SHP77 (cell line): ENCODE data around the gene VIM.
"Not testable (repeated sequence)": the region's sequence is repeated elsewhere in the genome, so short reads cannot be mapped to it uniquely, and the experiment has no call there.

Experiments
- DNase-seq, 2 experiments: peaks; one replicate each; lab custom pipeline; 2025; lab: John Stamatoyannopoulos, UW

Gene VIM

GRCh38 chr10:17232276-17232960 lies 4.4 kb downstream of the VIM start:
- no peak for DNase-seq

- DNase-seq: no peak
These were observed 5.4 kb downstream of the VIM start for GRCh38 chr10:17233286-17233991.

- no peak for DNase-seq
These were observed 6.4 kb downstream of the VIM start for GRCh38 chr10:17234431-17234945.

GRCh38 chr10:17235136-17235535 lies 7.1 kb downstream of the VIM start:
- no peak for DNase-seq

GRCh38 chr10:17236468-17237148 lies 8.6 kb downstream of the VIM start:
- DNase-seq: no peak

GRCh38 chr10:17237149-17237527 lies 9.1 kb downstream of the VIM start:
- DNase-seq: no peak

- no peak for DNase-seq
These were observed 9.9 kb downstream of the VIM start for GRCh38 chr10:17237915-17238444.

- no peak for DNase-seq
These were observed 10.6 kb downstream of the VIM start for GRCh38 chr10:17238445-17239291.

- DNase-seq: no peak
These were observed 11.5 kb downstream of the VIM start for GRCh38 chr10:17239345-17240085.

- DNase-seq: no peak
These were observed 12.1 kb downstream of the VIM start for GRCh38 chr10:17240096-17240495.

GRCh38 chr10:17240616-17241015 lies 12.6 kb downstream of the VIM start:
- no peak for DNase-seq

- no peak for DNase-seq
These were observed 13.7 kb downstream of the VIM start for GRCh38 chr10:17241611-17242333.

GRCh38 chr10:17244700-17245365 lies 16.8 kb downstream of the VIM start:
- no peak for DNase-seq

GRCh38 chr10:17247210-17247609 lies 19.2 kb downstream of the VIM start:
- DNase-seq: no peak

- no peak for DNase-seq
These were observed 20.9 kb downstream of the VIM start for GRCh38 chr10:17248964-17249363.

GRCh38 chr10:17249820-17250219 lies 21.8 kb downstream of the VIM start:
- no peak for DNase-seq

- DNase-seq: no peak
These were observed 22.7 kb downstream of the VIM start for GRCh38 chr10:17250736-17251135.

- not testable (repeated sequence) for DNase-seq
These were observed 26.6 kb downstream of the VIM start for GRCh38 chr10:17254543-17255050.

GRCh38 chr10:17255512-17255911 lies 27.5 kb downstream of the VIM start:
- no peak for DNase-seq

- DNase-seq: no peak
These were observed 28.0 kb downstream of the VIM start for GRCh38 chr10:17256051-17256450.
